Brain pericyte (primary cell): Measurements from ENCODE around the gene PYGO2.
"Not testable (repeated sequence)": the region's sequence is repeated elsewhere in the genome, so short reads cannot be mapped to it uniquely, and the experiment has no call there.

Experiments
- DNase-seq: peaks from one replicate; pipeline ENCODE4 v3.0.0-alpha.2; 2012; ENCODE audit warnings: low read depth, low spot score

Gene PYGO2

DNA sequence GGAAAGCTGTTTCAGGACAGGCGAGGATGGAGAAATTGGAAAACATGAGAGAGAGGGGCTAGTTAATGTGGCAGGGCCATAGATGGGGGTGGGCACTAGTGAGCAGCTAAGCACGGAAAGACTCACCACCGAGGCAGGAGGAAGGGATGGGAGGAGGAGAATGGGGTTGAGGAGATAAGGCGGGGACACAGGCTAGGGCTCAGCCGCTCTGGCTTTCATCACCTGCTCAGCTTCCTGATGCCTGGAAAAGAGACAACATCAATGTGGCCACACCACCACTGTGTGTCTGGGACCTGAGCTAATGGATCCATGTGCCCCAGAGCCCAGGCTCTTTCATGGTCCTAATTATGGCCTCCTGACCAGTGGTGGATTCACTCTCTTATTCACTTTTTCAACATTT lies 52.6 kb downstream of the PYGO2 start:
- DNase-seq = no peak

DNA sequence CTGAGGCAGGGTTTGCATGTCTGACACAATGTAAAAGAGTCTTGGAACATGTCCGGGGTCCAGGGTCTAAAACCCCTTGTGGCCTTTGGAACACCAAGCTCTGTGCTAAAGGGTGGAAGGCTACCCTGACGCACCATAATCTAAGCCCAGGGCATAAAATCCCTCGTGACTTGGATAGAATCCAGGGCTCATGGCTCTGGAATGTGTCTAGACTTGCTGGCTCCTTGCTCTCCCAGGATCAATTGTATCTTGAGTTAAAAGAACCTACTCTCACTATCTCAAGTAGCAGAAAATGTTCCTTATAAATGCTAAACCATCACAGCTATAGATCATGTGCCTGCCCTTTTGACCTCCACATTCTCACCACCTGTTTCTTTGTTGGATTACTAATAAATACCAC lies 53.5 kb downstream of the PYGO2 start:
- not testable (repeated sequence) for DNase-seq
